Smooth muscle cell (in vitro differentiated cells): ENCODE measurements around the gene RGP1. TPM values are rescaled to one million over a fixed set of nuclear protein-coding genes. Genes with fewer than 3 reads are reported as not detected.

Experiments used
- DNase-seq: peaks from one replicate; lab custom pipeline; 2025; ENCODE audit not compliant: unreplicated experiment; lab: John Stamatoyannopoulos, UW
- H2AFZ ChIP-seq: fragments of 200-600 bp; sonication (generic); 2 replicates; pipeline ENCODE4 v1.6.0; 2016; ENCODE audit warnings: antibody characterized with exemption, low read depth, mild to moderate bottlenecking
- H3F3A ChIP-seq: fragments of 200-600 bp; sonication (generic); 2 replicates; pipeline ENCODE4 v1.6.0; 2017; ENCODE audit warnings: antibody characterized with exemption, low read depth
- H3K27ac ChIP-seq: fragments of 200-600 bp; sonication (generic); 2 replicates; pipeline ENCODE4 v1.5.1; 2016; ENCODE audit warnings: low read depth, mild to moderate bottlenecking
- H3K27me3 ChIP-seq: fragments of 200-600 bp; sonication (generic); 2 replicates; pipeline ENCODE4 v1.6.1; 2016; ENCODE audit warnings: low read depth, mild to moderate bottlenecking
- H3K36me3 ChIP-seq: fragments of 200-600 bp; sonication (generic); 2 replicates; pipeline ENCODE4 v1.5.1; 2016; ENCODE audit warnings: low read depth
- H3K4me1 ChIP-seq: fragments of 200-600 bp; sonication (generic); 2 replicates; pipeline ENCODE4 v1.5.1; 2016; ENCODE audit warnings: low read depth
- H3K4me2 ChIP-seq: fragments of 200-600 bp; sonication (generic); 2 replicates; pipeline ENCODE4 v1.6.0; 2016; ENCODE audit warnings: mild to moderate bottlenecking
- H3K4me3 ChIP-seq: fragments of 200-600 bp; sonication (generic); 2 replicates; pipeline ENCODE4 v1.5.1; 2016; ENCODE audit warnings: mild to moderate bottlenecking
- H3K79me2 ChIP-seq: fragments of 200-600 bp; sonication (generic); 2 replicates; pipeline ENCODE4 v1.6.0; 2016; ENCODE audit warnings: low read depth, mild to moderate bottlenecking
- H3K9ac ChIP-seq: fragments of 200-600 bp; sonication (generic); 2 replicates; pipeline ENCODE4 v1.6.0; 2016; ENCODE audit warnings: low read depth
- H3K9me3 ChIP-seq: fragments of 200-600 bp; sonication (generic); replicated peaks from 2 replicates; pipeline ENCODE4 v1.5.1; 2016; ENCODE audit warnings: low read depth
- H4K20me1 ChIP-seq: fragments of 200-600 bp; sonication (generic); 2 replicates; pipeline ENCODE4 v1.6.0; 2016; ENCODE audit warnings: low read depth
- CTCF ChIP-seq: fragments of 200-600 bp; sonication (generic); IDR thresholded peaks from 2 replicates; pipeline ENCODE4 v1.5.1; 2017; ENCODE audit warnings: borderline replicate concordance, mild to moderate bottlenecking, antibody characterized with exemption; ENCODE audit not compliant: insufficient read depth, poor library complexity, severe bottlenecking
- WGBS: methylation state at CpG from one replicate; pipeline ENCODE4 v1.1.7; 2016; ENCODE audit warnings: low lambda C conversion rate; 5-methylcytosine and 5-hydroxymethylcytosine counted together
- polyA plus RNA-seq: library from polyadenylated mRNA; unstranded; fragments of >200 nt; fragmentation: Nextera tagmentation; extraction: Ambion mirVana; gene quantifications from 2 replicates; pipeline ENCODE4 v1.2.1, GENCODE V29; 2016
- total RNA-seq: library from RNA; depleted of rRNA; stranded (reverse); fragments of >200 nt; gene quantifications from 2 replicates; pipeline ENCODE4 v1.2.3, GENCODE V29; 2014

The RGP1 gene
- total and polyA plus RNA-seq, 2 experiments from 2014 or later: 12.8 to 15.3 TPM

- 85% methylated on average over 3 of the region's 3 CpGs for WGBS
- peaks cover 12% of the 10 kb centered on the region for H3K4me1 ChIP-seq
- no peak overlapping the region for H3K27ac ChIP-seq
These were observed 22.9 kb downstream of the RGP1 start for GRCh38 chr9:35771943-35772342.

GRCh38 chr9:35774907-35775635, 26.0 kb downstream of the RGP1 start:
- Histone ChIP-seq H3K9me3 (no peaks in the 10 kb centered on the region), H2AFZ (no peak overlapping the region), H3K27me3 (peaks cover 16% of the 10 kb centered on the region), H4K20me1 (no peaks in the 10 kb centered on the region), H3K27ac (no peak overlapping the region), H3K4me1 (peaks cover 12% of the 10 kb centered on the region), H3K4me2 (no peak overlapping the region), H3K79me2 (no peaks in the 10 kb centered on the region), H3K9ac (no peak overlapping the region), H3K36me3 (no peaks in the 10 kb centered on the region), H3F3A (no peaks in the 10 kb centered on the region), H3K4me3 (no peak overlapping the region)
- no peak for TF ChIP-seq CTCF
- 70% methylated on average over 7 of the region's 7 CpGs for WGBS
- DNase-seq: no peak

More at GRCh38 chr9:35771943-35772342, 22.9 kb downstream of the RGP1 start:
- no peaks in the 10 kb centered on the region for H3K36me3 ChIP-seq
- no peak for DNase-seq
- no peaks in the 10 kb centered on the region for H4K20me1 ChIP-seq
- H2AFZ ChIP-seq: no peak overlapping the region
- no peaks in the 10 kb centered on the region for H3K9me3 ChIP-seq
- no peak overlapping the region for H3K4me2 ChIP-seq
- H3F3A ChIP-seq: no peaks in the 10 kb centered on the region
- no peaks in the 10 kb centered on the region for H3K79me2 ChIP-seq
- no peak overlapping the region for H3K9ac ChIP-seq
- H3K4me3 ChIP-seq: no peak overlapping the region
- no peak for TF ChIP-seq CTCF
- no peaks in the 10 kb centered on the region for H3K27me3 ChIP-seq

- TF ChIP-seq CTCF: no peak
- H3K9me3 ChIP-seq: no peaks in the 10 kb centered on the region
These were observed 26.9 kb downstream of the RGP1 start for GRCh38 chr9:35776018-35776417.

GRCh38 chr9:35778496-35778895, 29.4 kb downstream of the RGP1 start:
- no peak for TF ChIP-seq CTCF

More at GRCh38 chr9:35776018-35776417, 26.9 kb downstream of the RGP1 start:
- Histone ChIP-seq H3F3A (no peaks in the 10 kb centered on the region), H3K4me1 (peaks cover 12% of the 10 kb centered on the region), H3K4me3 (no peak overlapping the region), H3K9ac (no peak overlapping the region), H3K27me3 (peaks cover 21% of the 10 kb centered on the region), H3K4me2 (no peak overlapping the region), H2AFZ (no peak overlapping the region), H3K36me3 (no peaks in the 10 kb centered on the region), H3K79me2 (no peaks in the 10 kb centered on the region), H3K27ac (no peak overlapping the region), H4K20me1 (no peaks in the 10 kb centered on the region)
- no peak for DNase-seq
- 94% methylated on average over 4 of the region's 4 CpGs for WGBS

More at GRCh38 chr9:35778496-35778895, 29.4 kb downstream of the RGP1 start:
- Histone ChIP-seq H3K4me1 (peaks cover 12% of the 10 kb centered on the region), H3K4me2 (no peak overlapping the region), H3K9ac (no peak overlapping the region), H4K20me1 (no peaks in the 10 kb centered on the region), H3K79me2 (no peaks in the 10 kb centered on the region), H3K9me3 (no peaks in the 10 kb centered on the region), H3K27ac (no peak overlapping the region), H3K4me3 (no peak overlapping the region), H3K27me3 (peaks cover 21% of the 10 kb centered on the region), H3K36me3 (no peaks in the 10 kb centered on the region), H2AFZ (no peak overlapping the region), H3F3A (no peaks in the 10 kb centered on the region)
- 92% methylated on average over 3 of the region's 3 CpGs for WGBS
- DNase-seq: no peak
